GM18909 (cell line): Measurements from ENCODE around the gene PCGF3.
"Not testable (repeated sequence)": the region's sequence is repeated elsewhere in the genome, so short reads cannot be mapped to it uniquely, and the experiment has no call there.

Experiments used
- ATAC-seq: cut with Tn5 transposase; IDR thresholded peaks from one replicate; pipeline ENCODE4 v1.9.1; 2021; ENCODE audit warnings: mild to moderate bottlenecking; ENCODE audit not compliant: unreplicated experiment, poor library complexity

The PCGF3 gene

DNA sequence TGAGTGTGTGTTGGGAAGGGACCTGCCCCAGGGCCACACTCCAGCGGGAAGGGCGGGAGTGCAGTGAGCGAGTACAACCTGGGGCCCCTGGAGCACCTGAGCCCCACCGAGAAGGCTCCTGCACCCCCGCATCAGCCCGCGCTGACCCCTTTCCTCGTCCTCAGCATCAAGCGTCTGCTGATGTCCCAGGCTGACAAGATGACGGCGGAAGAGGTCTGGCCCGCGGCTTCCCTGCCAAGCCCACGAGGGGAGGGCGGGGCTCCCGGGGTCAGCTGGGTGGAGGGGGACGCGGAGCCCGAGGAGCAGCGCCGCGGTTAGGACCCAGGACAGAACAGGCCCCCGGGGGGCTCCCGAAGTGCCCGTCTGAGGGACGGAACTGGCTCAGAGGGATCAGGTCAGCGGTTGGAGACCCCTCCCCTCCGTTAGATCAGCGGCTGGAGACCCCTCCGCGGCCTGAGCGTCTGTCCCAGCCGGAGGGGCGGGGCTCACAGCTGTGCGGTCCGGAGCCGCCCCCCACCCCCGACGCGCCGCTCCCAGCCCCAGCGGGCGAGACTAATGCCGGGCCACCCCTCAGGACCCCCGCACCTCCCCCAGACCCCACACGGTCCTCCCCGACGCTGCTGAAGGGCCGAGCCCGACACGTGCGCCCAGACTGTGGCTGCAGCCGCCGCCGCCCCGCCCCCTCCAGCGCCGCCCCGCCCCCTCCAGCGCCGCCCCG, 24.5 kb upstream of the PCGF3 start:
- ATAC-seq = no peak

DNA sequence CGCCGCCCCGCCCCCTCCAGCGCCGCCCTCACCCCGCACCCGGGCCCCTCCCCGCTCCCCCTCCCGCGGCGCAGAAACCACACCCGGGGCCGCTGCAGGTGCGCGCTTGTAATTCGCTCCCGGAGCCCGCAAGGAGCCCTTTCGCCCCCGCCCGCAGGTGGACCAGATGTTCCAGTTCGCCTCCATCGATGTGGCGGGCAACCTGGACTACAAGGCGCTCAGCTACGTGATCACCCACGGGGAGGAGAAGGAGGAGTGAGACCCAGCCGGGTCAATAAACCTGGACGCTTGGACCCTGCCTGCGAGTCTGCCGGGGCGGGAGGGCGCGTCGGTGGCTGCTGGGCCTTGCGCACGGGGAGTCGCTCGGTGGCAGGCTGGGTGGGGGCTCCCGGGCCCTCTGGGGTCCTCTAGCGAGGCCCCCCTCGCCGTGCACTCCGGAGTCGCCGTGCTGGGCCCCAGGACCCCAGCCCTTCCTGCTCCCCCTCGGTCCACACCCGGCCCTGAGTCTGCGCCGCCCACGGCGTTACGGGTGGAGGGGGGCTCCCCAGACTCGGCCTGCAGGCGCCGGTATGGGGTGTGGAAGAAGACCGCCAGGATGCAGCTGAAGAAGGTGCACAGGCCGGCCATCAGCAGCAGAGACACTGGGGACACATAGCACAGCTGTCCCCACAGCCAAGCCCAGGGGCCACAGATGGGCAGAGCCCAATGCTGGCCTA, 23.7 kb upstream of the PCGF3 start:
- no peak for ATAC-seq

DNA sequence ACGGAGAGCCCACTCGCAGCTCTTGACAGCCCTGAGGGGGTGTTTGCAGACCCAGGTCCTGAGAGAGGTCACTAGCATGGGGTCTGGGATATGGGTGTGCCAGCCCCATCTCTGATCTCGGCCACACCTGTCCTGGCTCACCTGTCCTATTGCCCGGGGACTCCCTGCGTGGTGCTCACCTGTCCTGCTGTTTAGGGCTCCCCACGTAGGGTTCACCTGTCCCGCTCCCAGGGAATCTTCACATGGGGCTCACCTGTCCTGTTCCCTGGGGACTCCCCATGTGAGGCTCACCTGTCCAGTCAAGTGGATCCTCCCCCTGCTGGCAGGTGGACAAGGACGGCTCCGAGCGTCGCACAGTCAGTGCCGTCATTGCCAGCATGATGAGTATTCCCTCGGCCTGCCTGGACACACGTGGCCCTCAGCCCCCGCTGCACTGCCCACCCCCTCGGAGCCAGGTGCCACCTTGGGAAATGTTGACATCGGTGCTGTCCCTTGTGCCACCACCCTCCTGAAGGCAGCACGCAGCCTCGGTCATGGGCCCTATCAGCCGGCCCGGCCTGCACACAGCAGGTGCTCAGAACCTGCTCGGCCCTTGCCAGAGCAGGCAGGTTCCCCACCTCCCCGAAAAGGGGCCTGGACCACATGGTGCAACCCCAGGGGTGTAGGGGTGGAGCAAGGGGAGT, 23.0 kb upstream of the PCGF3 start:
- ATAC-seq = no peak

DNA sequence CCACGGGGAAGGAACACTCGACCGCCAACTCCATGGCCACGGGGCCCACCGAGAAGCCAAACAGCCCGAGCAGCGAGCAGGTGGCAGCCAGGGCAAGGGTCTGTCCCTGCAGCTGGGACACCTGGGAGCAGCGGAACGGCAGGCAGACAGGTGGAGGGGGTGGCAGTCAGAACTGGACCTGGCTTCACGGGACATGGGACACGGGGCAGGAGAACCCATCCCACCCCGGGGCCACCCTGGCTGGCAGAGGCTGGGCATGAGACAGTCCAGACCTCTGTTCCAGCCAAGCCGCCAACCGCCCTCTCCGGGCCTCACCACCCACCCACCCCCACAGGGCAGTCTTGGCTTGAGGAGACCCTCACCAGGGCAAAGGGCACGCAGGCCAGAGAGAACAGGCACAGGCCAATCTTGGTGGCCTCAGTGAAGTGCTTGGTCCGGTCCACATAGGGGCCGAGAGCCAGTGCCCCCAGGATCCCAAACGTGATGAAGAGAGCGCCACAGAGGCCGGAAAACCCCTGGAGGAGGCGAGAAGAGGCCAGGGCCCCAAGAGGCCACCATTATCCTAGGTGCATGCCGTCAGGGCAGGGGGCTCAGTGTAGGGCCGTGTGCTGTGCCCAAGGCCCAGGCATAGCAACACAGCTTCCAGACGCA, 22.3 kb upstream of the PCGF3 start:
- no peak for ATAC-seq

DNA sequence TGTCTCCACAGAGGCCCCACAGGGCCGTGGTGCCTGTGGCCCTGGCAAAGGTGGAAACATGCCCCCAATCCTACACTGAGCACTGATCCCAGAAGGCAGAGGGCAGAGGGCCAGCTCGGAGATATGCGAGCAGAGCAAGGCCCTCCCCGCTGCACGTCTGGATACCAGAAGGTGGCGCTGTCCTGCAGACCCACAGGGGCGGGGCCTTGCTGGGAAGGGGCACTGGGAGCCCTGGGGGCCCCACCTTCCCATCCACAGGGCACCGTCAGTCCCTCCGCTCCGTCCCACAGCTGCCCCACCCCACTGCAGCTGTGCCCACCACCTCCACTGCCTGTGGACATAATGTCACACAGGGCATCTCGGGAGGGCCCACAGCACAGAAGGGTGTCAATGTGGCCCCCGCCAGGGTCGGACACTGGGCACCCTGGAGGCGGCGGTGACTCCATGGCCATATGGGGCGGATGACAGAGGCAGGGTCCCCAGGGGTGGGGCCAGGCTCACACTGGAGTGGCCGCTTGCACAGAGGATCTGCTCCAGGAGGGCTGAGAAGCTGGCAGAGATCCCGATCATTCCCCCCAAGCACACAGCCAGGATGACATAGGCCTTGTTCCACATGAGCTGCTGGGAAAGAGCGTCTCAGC, 21.5 kb upstream of the PCGF3 start:
- ATAC-seq = no peak

DNA sequence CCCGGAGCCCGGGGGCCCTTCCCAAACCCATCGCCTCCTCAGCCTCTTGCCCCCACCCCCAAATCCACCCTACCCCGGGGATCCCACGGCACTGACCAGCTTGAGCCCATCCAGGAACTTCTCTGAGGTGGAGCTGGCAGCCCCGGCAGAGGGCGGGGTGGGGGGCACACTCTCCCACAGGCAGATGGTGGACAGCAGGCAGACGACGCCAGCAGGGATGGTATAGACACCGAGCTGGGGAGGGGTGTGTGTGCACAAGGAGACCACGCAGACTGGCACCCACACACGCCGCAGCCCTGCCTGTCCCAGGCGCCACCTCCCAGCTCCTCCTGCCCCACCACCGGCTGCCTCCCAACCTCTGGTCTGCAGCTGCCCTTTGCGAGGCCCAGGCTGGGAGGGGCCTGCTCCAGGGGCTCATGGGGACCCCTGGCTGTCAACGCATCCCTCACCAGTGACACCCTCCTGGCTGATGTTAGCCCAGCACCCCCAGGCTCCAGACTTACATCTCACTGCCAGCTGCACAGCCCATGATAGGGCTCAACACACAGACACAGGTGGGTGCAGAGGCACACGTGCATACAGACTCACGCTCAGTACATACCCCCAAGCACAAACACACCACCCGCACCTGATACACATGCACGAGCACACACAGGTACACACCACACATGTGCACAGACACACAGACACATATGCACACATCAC, 20.9 kb upstream of the PCGF3 start:
- no peak for ATAC-seq

DNA sequence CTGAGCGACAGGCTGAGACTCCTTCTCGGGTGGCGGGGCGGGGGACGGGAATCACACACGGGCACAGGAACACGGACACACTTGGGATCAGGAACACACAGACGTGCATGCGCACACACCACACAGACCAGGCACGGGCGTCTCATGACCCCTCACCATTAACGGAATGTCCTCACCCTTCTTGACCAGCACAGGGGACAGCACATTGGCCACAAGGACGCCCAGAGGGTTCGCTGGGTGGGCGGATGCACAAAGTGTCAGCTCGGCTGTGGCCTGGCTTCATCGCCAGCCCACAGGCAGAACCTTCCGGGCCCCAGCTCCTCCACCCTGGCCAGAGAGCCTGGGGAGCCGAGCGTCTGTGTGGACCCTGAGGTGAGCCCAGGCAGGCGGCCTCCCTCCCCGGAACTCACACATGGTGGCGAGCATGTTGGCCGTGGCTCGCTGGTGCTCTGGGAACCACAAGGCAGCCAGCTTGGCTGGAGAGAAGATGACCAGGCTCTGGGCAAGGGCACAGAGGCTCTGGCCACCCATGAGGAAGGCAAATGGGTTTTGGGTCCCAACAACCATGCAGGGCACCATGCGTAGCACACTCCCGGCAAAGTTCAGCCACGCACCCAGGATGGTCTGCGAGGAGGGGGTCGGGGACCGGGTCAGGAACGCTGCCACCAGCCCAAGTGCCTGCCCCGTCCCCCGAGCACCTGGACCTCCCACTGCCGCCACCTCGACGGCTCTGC, 19.8 kb upstream of the PCGF3 start:
- no peak for ATAC-seq

DNA sequence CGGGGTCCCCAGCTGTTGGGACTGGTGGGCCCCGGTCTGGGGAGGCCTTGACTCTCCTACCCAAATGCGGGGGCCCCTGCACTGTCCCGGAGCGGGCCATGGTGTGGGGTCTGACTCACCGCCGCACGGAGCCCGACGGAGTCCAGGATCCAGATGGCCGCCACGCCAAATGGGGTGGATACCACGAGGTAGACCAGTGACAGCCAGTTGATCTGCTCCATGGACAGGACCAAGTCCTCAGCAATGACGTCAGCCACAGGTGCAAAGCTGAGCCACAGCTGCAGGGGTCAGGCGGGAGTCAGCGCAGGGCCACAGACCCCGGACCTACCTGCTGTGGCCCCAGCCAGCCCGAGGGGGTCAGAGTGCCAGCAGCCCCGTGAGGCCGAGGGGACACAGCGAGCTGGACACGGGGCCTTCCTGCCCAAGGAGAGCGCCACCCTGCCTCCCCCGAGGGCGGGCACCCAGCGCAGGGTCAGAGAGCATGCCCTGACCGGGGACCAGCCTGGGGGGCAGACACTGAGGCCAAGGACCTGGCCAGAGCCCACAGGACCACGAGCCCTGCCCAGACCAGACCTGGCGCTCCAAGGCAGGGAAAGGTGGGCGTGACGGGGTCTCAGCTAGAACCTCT, 19.1 kb upstream of the PCGF3 start:
- no peak for ATAC-seq

DNA sequence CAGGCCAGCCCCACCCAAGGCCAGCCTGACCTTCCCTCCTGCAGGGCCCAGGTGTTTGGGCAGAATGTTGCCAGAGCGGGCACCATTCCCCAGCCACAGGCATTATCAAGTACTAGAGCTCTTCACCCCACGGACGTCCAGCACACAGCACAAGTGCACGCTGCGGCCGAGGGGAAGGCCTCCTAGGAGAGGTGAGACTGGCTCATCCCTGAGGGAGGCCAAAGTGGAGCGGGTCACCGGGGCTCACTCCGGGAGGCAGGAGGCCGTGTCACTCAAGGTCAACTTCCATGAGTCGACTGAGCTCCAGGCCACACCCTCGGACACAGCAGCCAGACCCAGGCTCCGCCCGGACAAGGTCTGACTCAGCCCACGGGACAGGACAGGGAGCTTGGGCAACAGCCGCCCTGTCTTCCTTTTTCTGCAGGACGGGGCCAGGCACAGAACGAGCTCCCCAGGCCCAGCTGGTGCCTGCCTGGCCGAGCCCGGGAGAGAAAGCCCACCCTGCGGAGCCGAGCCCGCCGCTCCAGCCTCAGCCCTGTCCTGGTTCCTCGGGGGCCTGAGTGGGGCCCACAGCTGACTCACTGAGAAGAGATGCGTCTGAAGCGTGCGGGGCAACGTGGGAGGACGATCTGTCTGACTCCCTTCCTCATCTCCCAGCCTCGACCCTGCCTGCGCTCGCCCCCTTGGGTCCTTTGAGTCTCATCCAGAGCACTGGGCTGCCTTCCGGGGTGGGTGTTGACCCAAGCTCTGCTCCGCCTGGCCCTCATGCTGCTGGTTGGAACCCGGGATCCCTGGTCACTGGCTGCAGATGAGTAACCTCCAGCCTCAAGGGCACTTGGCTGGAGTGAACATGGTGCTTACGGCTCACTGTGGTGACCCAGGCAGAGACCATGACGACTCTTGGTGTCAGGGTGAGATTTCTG, 18.3 kb upstream of the PCGF3 start:
- no peak for ATAC-seq

DNA sequence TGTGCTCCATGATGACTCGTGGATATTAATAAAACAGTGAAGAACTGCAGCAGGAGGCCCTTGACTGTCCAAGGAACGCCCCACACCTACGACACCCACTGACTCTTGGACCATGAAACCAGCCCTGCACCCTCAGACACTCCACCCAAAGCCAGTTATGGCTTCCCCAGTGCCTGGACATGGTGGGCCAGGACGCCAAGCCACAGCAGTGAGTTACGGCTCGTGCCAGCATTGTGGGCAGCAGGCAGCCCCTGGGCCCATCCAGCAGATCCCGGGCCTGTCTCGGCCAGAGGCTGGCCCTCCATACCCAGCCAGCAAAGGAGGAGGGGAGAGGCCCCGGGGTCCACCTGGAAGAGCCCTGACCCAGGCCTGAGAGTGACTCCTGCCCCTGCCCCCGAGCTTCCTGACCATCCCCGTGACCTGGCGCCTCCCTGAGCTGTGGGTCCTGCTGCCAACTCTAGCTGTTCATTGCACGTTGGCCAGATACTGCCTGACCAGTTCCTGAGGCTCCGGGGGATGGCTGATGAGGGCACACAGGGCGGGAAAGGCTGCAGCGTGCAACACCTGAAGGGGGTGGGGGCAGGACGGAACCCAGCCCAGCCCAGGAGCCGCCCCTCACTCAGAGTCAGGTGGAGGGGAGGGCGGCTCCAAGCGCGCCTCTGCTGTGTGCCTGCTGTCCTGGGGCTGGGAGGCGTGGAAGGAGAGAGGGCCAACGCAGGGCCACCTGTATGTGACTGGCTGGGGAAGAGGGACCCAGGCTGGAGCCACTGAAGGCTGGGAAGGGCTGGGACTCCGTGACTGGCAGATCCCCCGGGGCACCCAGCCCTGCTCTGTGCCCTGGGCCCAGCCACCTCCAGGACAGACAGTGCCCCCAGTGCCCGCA, 17.4 kb upstream of the PCGF3 start:
- no peak for ATAC-seq

DNA sequence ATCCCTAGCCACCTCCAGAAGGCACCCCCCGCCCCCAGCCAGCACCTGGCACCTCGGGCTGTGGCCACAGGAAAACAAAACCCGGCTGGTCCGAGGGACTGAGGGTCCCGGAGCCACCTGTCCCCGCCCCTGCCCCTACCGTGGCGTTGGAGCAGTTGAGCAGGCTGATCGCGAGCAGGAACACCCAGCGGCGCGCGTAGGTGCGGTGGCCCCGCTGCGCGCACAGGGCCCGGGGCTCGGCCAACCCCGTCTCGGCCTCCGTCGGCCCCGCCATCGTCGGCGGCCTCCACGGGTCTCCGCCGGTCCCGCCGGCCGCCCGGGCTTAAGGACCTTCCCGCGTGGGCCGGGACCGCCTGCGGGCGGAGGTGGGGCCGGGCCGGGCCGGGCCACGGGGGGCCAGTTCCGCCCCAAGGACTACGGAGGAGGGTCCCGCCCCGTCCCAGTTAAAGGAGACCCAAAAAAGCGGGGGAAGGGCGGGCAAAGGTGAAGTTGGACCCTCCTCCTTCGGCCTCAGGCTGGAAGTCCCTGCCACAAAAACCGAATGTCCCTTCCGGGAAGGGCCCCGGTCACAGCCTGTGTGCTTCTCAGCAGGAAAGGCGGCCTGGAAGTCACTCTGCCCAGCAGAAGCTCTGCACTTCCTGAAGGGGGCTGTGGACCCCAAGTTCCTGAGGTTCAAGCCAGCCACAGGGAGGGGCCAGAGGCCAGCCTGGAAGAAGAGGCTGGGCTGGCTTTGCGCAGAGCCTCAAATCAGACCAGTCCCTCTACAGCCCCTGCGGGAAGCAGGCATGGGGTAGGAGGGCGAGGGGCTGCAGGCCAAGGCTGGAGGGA, 16.6 kb upstream of the PCGF3 start, which contains the start of gene SLC49A3:
SLC49A3 (minus strand) TSS at position 298 of the 828 bp plus-strand sequence; CDS start at position 274, 24 bp downstream.
- ATAC-seq = no peak

DNA sequence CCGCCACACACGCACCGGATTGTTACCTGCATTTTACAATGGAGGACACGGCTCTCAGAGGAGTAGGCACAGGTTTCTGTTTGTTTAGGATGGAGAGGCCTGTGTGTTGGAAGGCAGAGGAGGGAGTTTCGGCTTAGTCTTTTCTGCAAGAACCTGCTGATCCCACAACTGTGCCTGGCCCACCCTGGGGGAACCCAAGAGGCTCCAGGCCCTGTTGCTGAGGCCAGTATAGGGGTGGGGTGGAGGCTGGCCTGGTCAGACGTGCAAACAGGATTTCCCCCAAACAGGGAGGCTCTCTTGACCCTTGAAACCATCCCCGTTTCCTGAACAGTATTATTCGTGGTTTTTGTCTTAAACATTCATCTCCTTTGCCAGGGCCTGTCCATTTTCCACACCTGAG, 15.9 kb upstream of the PCGF3 start:
- no peak for ATAC-seq

DNA sequence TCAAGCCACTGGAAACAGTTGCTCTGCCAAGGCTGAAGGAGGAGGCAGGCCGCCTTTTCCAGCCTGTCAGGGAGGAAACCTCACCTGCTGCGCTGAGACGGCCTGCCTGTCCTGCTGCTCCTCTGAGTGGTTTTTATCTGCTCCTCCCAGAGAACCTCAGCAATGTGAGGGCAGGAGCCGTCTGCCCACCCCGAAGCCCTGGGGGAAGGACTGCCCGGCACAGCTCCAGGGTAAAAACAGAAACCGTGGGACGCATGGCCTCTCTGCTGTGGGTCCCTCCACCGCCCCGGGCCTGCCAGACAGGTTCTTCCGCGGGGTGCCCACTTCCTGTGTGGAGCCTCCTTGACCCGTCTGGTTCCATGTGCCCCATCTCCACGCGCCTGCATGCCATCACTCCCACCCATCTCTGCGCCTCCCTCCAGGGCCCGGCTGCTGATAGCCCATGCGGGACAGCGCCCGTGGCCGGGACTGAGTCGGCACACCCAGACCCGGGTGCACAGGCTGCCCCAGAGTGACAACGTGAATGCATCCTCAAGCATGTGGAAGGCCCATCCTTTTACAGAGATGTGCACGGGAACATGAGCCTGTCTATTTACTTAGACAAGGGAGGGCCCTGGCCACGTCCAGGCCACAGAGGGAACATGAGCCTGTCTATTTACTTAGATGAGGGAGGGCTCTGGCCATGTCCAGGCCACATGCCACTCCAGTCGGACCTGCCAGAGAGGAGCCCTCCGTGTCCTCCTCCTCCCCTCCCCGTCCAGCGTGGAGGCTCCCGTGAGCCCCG, 12.7 kb upstream of the PCGF3 start:
- ATAC-seq = no peak

DNA sequence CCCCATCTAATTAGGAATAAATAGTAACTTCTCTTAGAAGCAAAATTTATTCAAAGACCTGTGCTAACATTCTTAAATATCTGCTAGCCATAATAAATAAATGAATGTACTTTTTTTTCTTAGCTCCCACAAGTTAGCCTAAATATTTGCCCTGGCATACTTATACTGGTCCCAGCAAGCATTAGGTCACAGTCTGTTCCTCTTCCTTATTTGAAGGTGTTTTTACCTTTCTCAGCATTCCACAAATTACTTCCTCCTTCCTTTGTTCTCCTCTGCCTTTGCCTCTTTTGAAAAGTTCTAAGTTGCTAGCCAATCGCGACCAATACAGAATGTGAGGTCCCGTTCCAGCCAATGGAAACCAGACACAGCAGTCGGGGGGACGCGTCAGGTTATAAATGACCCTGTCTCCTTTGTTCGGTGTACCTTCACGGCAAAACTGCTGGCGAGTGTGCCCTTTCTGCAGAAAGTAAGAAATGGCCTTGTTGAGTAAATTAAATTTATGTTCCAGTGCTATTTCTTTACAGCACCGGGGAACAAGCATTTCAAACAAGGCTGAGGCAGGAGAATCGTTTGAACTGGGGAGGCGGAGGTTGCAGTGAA, 11.2 kb upstream of the PCGF3 start:
- not testable (repeated sequence) for ATAC-seq
